NCI-H2196 (cell line): ENCODE data around the gene PLEK.
"Not testable (repeated sequence)": the region's sequence is repeated elsewhere in the genome, so short reads cannot be mapped to it uniquely, and the experiment has no call there.

Experiments used
- DNase-seq: peaks from one replicate; lab custom pipeline; 2025; ENCODE audit not compliant: unreplicated experiment; lab: John Stamatoyannopoulos, UW

Gene PLEK

GRCh38 chr2:68438455-68439303 is 73.6 kb downstream of the PLEK start:
- DNase-seq: no peak

DNA sequence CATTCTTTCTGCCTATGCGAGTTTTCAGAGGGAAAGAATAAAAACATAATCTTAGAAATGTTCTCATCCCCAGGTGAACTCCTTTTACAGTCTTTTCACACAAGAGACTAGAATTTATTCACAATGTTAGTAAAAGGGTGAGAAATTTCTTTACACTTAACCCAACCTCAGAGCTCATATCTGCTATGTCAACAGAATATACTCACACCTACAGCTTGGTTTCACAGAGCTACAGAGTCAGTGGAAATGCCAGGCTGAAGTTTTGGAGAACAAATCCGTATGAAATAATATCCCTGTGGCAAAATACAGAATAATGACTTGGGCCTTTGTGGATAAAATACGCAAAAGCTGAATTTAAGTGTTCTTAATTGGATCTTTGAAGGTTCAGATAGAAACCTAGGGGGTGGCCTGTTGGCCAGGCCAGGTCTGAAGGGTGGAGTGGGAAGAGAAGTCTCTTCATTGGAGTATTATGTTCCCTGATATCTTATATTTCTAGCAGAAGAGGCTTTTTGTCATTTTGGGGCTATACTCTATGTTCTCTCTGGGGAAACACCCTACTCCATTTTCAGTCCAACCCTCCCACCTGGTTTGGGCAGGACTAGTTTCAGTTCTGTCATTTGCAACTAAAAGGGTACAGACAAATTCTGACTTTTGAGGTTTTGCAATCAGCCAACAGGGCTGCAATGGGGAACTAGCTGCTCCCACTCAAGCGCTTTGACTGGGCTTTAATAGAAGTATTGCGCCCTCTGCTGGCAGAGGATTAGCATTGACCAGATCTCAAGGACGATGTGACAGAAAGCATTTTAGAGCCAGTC is 76.3 kb downstream of the PLEK start:
- peak; percentile 63 for DNase-seq

DNA sequence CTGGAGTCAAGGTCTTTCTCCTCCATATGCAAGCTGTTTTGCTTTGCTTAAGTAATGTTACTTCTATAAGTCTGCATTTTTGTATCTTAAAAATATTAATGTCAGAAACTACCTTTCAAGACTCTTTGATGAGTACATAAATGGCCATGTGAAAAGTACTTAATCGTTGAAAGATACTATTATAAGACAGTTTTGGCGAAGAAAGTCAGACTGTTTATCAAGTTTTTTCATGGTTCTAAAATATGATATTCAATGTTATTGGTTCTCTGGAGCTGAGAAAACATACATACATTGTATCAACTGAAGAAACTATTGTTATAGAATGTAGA is 76.9 kb downstream of the PLEK start:
- DNase-seq: no peak

GRCh38 chr2:68446425-68446824 is 81.3 kb downstream of the PLEK start:
- not testable (repeated sequence) for DNase-seq
